GM12878 (cell line): ENCODE results near the gene AGAP1. TPM values are rescaled to one million over a fixed set of nuclear protein-coding genes. Genes with fewer than 3 reads are reported as not detected.

Experiments used
- ATAC-seq: fragments of 200-7000 bp; cut with Tn5 transposase; 3 replicates; pipeline ENCODE4 v1.9.1; 2020; ENCODE audit warnings: mild to moderate bottlenecking, moderate library complexity
- BruUV-seq: library from RNA; stranded (reverse); fragments of 400-500 nt; replicated peaks from 2 replicates; lab custom pipeline; 2021; lab: Mats Ljungman, UMichigan
- CTCF ChIA-PET: fragments of 300-600 bp; sonication (Branson Sonifier 250); formaldehyde crosslinking; extraction: SDS; loops from one replicate; lab custom pipeline; 2021; ENCODE audit warnings: inconsistent platforms; lab: Yijun Ruan, JAX
- POLR2A ChIA-PET: fragments of 350-600 bp; formaldehyde crosslinking; extraction: SDS; loops from one replicate; lab custom pipeline; 2021; ENCODE audit warnings: inconsistent platforms; lab: Charles Lee
- RAD21 ChIA-PET: fragments of 300-600 bp; sonication (Branson Sonifier 250); formaldehyde crosslinking; loops from one replicate; lab custom pipeline; 2023; ENCODE audit warnings: antibody characterized with exemption; ENCODE audit not compliant: unreplicated experiment; lab: Charles Lee
- SMC1A ChIA-PET: fragments of 300-600 bp; sonication (Branson Sonifier 250); formaldehyde crosslinking; loops from one replicate; lab custom pipeline; 2023; ENCODE audit not compliant: unreplicated experiment, uncharacterized antibody; lab: Charles Lee
- DNase-seq: peaks from one replicate; pipeline ENCODE4 v3.0.0-alpha.2; 2011; ENCODE audit warnings: low read depth, low spot score
- FAIRE-seq: peaks from 3 replicates; lab custom pipeline; 2011; peaks lifted over from hg19 to GRCh38; lab: Jason Lieb, UNC
- H2AFZ ChIP-seq: 2 replicates; pipeline ENCODE4 v1.6.0; 2011; ENCODE audit warnings: low read depth, low read length, control low read depth; ENCODE audit not compliant: control insufficient read depth
- H3K27ac ChIP-seq: 2 replicates; pipeline ENCODE4 v1.5.1; 2011; ENCODE audit warnings: control low read depth; ENCODE audit not compliant: control insufficient read depth, insufficient read depth
- H3K27me3 ChIP-seq, 2 experiments: replicated peaks in 1 of 2; 2 replicates each; pipeline versions ENCODE4 v1.6.0 to v1.6.1; 2011; ENCODE audit warnings: low read length in 1 of 2; ENCODE audit not compliant: control insufficient read depth in 2 of 2, insufficient read depth in 2 of 2
- H3K36me3 ChIP-seq, 2 experiments: 2 replicates each; pipeline ENCODE4 v1.5.1; 2011; ENCODE audit warnings: low read length in 1 of 2; ENCODE audit not compliant: control insufficient read depth in 2 of 2, insufficient read depth in 2 of 2
- H3K4me1 ChIP-seq: 2 replicates; pipeline ENCODE4 v1.6.1; 2011; ENCODE audit warnings: mild to moderate bottlenecking, low read length, moderate library complexity, mixed read lengths; ENCODE audit not compliant: control insufficient read depth, insufficient read depth
- H3K4me2 ChIP-seq: 2 replicates; pipeline ENCODE4 v1.6.0; 2011; ENCODE audit warnings: control low read depth; ENCODE audit not compliant: control insufficient read depth, insufficient read depth
- H3K4me3 ChIP-seq: fragments of 200-600 bp; sonication (generic); 2 replicates; pipeline ENCODE4 v1.5.1; 2016
- H3K79me2 ChIP-seq: 2 replicates; pipeline ENCODE4 v1.6.0; 2011; ENCODE audit warnings: low read length; ENCODE audit not compliant: control insufficient read depth, insufficient read depth
- H3K9ac ChIP-seq: 2 replicates; pipeline ENCODE4 v1.8.0; 2011; ENCODE audit warnings: low read length, control low read depth, mixed read lengths; ENCODE audit not compliant: control insufficient read depth, insufficient read depth
- H3K9me3 ChIP-seq: replicated peaks from 3 replicates; pipeline ENCODE4 v1.5.1; 2011; ENCODE audit warnings: mild to moderate bottlenecking, low read length; ENCODE audit not compliant: control insufficient read depth, insufficient read depth
- H4K20me1 ChIP-seq: 2 replicates; pipeline ENCODE4 v1.6.0; 2011; ENCODE audit not compliant: control insufficient read depth, insufficient read depth
- CREB1 ChIP-seq: IDR thresholded peaks from 2 replicates; pipeline ENCODE4 v1.6.1; 2012; ENCODE audit warnings: low read depth, mild to moderate bottlenecking, inconsistent platforms
- EED ChIP-seq: sonication (generic); IDR thresholded peaks from 2 replicates; pipeline ENCODE4 v1.6.1; 2016; ENCODE audit warnings: antibody characterized with exemption, low read depth
- GATAD2B ChIP-seq: fragments of 450-650 bp; conservative IDR thresholded peaks from 2 replicates; pipeline ENCODE4 v1.6.1; 2017; ENCODE audit warnings: low read depth, mild to moderate bottlenecking, moderate library complexity
- HDAC2 ChIP-seq: fragments of 200-600 bp; sonication (generic); IDR thresholded peaks from 2 replicates; pipeline ENCODE4 v1.6.1; 2017
- IRF5 ChIP-seq: fragments of 450-650 bp; IDR thresholded peaks from 2 replicates; pipeline ENCODE4 v1.6.1; 2017; ENCODE audit warnings: borderline replicate concordance
- MTA2 ChIP-seq: fragments of 450-650 bp; IDR thresholded peaks from 2 replicates; pipeline ENCODE4 v1.6.1; 2016; ENCODE audit warnings: low read depth, mild to moderate bottlenecking, moderate library complexity
- MYC ChIP-seq: IDR thresholded peaks from 2 replicates; pipeline ENCODE4 v1.6.1; 2011; ENCODE audit warnings: mild to moderate bottlenecking, low read length, moderate library complexity, inconsistent platforms; ENCODE audit not compliant: insufficient read depth, insufficient replicate concordance, insufficient read length, severe bottlenecking
- NBN ChIP-seq: fragments of 450-650 bp; IDR thresholded peaks from 2 replicates; pipeline ENCODE4 v1.6.1; 2016
- RB1 ChIP-seq: fragments of 450-650 bp; formaldehyde crosslinking; IDR thresholded peaks from 2 replicates; pipeline ENCODE4 v1.6.1; 2017; ENCODE audit warnings: mild to moderate bottlenecking, borderline replicate concordance
- TCF7 ChIP-seq: IDR thresholded peaks from 2 replicates; pipeline ENCODE4 v1.6.1; 2014; ENCODE audit warnings: antibody characterized with exemption, borderline replicate concordance
- WGBS: methylation state at CpG from one replicate; pipeline ENCODE4 v1.1.6; 2016; ENCODE audit warnings: low lambda C conversion rate; ENCODE audit not compliant: insufficient replicate concordance, insufficient coverage; ENCODE audit errors: missing lambda C conversion rate; 5-methylcytosine and 5-hydroxymethylcytosine counted together
- in situ Hi-C: fragments of 300-500 bp; cut with MboI; formaldehyde crosslinking; loops from 9 replicates; pipeline ENCODE4 v1.14.3; 2018; ENCODE audit warnings: mixed read lengths
- intact Hi-C: fragments of 100-400 bp; cut with micrococcal nuclease; formaldehyde crosslinking; loops from one replicate; pipeline ENCODE4 v1.14.2; 2022; ENCODE audit not compliant: unreplicated experiment
- polyA plus RNA-seq, 11 experiments: library from polyadenylated mRNA; depleted of rRNA in 4 of 11; unstranded in 6 of 11; stranded (reverse) in 5 of 11; fragments of >200 nt; fragmentation: Nextera tagmentation in 4 of 11; fragmentation: Illumina TruSeq in 1 of 11; extraction: Ambion mirVana in 4 of 11; extraction: Trizol in 1 of 11; gene quantifications; 1 replicate in 1 of 11; 2 replicates in 10 of 11; pipeline versions ENCODE4 v1.2.1 to v1.2.3, GENCODE V29; 2011 to 2016; ENCODE audit warnings: inconsistent platforms in 2 of 11, missing spikeins in 2 of 11, low read depth in 1 of 11
- total RNA-seq, 4 experiments: library from RNA; depleted of rRNA in 3 of 4; stranded (reverse); fragments of >200 nt in 3 of 4; fragmentation: Illumina TruSeq in 1 of 4; extraction: Trizol in 1 of 4; gene quantifications; 2 replicates each; pipeline versions ENCODE4 v1.2.1 to v1.2.3, GENCODE V29; 2013 to 2021

The AGAP1 gene
- total and polyA plus RNA-seq, 10 of the 15 experiments (the other 5 are each of a cell fraction or from before 2014, with no cell fraction given) = 0.05 to 0.15 (median 0.06) TPM; not detected in 7

GRCh38 chr2:235472443-235472842 lies 21.4 kb upstream of the AGAP1 start:
- H3K4me3 ChIP-seq = no peak overlapping the region
- ChIA-PET POLR2A (no interaction called here), CTCF (no interaction called here), SMC1A (no interaction called here), RAD21 (no interaction called here)
- no peaks in the 10 kb centered on the region for H4K20me1 ChIP-seq
- no peaks in the 10 kb centered on the region; the same call in 2 of the 3 replicates for H3K9me3 ChIP-seq
- ATAC-seq (no peak), FAIRE-seq (no peak), DNase-seq (no peak)
- H3K27me3 ChIP-seq = no peaks in the 10 kb centered on the region
- in situ Hi-C loops (no loop called here), intact Hi-C loops (no loop called here)
- H3K4me1 ChIP-seq = no peaks in the 10 kb centered on the region
- no peak overlapping the region for H3K4me2 ChIP-seq
- H3K79me2 ChIP-seq = no peaks in the 10 kb centered on the region
- BruUV-seq = no TSS peak
- no peak for TF ChIP-seq MTA2
- H2AFZ ChIP-seq = no peak overlapping the region
- WGBS = 24% methylated on average over 4 of the region's 4 CpGs
- no peak overlapping the region for H3K27ac ChIP-seq
- no peaks in the 10 kb centered on the region for H3K36me3 ChIP-seq
- no peak overlapping the region for H3K9ac ChIP-seq

- intact Hi-C loops = no loop called here
- BruUV-seq = no TSS peak
- 27% methylated on average over 6 of the region's 6 CpGs for WGBS
- Histone ChIP-seq H3K27ac (no peak overlapping the region), H3K27me3 (no peaks in the 10 kb centered on the region), H4K20me1 (no peaks in the 10 kb centered on the region), H3K4me1 (no peaks in the 10 kb centered on the region), H3K4me3 (no peak overlapping the region), H3K4me2 (no peak overlapping the region), H3K36me3 (no peaks in the 10 kb centered on the region), H3K9me3 (no peaks in the 10 kb centered on the region; the same call in 2 of the 3 replicates), H3K79me2 (no peaks in the 10 kb centered on the region), H2AFZ (no peak overlapping the region), H3K9ac (no peak overlapping the region)
- ChIA-PET RAD21 (no interaction called here), CTCF (no interaction called here), POLR2A (no interaction called here), SMC1A (interaction anchor here (0.9 kb wide), 1 partner anchor 11 kb away, joined by 3 read pairs; no protein-coding TSS in a partner anchor)
- in situ Hi-C loops = no loop called here
- TF ChIP-seq RB1 = no peak
- no peak for TF ChIP-seq GATAD2B
- TF ChIP-seq MYC = no peak
- no peak for TF ChIP-seq IRF5
- TF ChIP-seq TCF7 = no peak
- no peak for TF ChIP-seq MTA2
- no peak for TF ChIP-seq CREB1
- no peak for TF ChIP-seq HDAC2
- TF ChIP-seq NBN = no peak
- no peak for TF ChIP-seq EED
- DNase-seq (no peak), FAIRE-seq (no peak), ATAC-seq (no peak)
Measured at GRCh38 chr2:235478609-235479008, 15.2 kb upstream of the AGAP1 start.
